Measurements from ENCODE around the gene ELOVL6.

Gene ELOVL6

GRCh38 chr4:110135076-110135475, 63.3 kb downstream of the ELOVL6 start:
- intact Hi-C loops (cut with DNase I), result no loop called here

GRCh38 chr4:110134269-110134869, 64.0 kb downstream of the ELOVL6 start:
- intact Hi-C loops (cut with DNase I), result no loop called here
- no peak for DNase-seq

More at GRCh38 chr4:110135076-110135475, 63.3 kb downstream of the ELOVL6 start:
- DNase-seq, result no peak

GRCh38 chr4:110132816-110133719, 65.3 kb downstream of the ELOVL6 start:
- no peak for DNase-seq
- intact Hi-C loops (cut with DNase I), result no loop called here

- intact Hi-C loops (cut with DNase I), result no loop called here
- no peak for DNase-seq
Measured at GRCh38 chr4:110131916-110132315, 66.5 kb downstream of the ELOVL6 start.

GRCh38 chr4:110130576-110131358, 67.6 kb downstream of the ELOVL6 start:
- intact Hi-C loops (cut with DNase I), result no loop called here
- DNase-seq, result no peak

- intact Hi-C loops (cut with DNase I), result no loop called here
- no peak for DNase-seq
Measured at GRCh38 chr4:110129544-110129943, 68.9 kb downstream of the ELOVL6 start.

- DNase-seq, result no peak
- intact Hi-C loops (cut with DNase I), result no loop called here
Measured at GRCh38 chr4:110128472-110128919, 69.9 kb downstream of the ELOVL6 start.

GRCh38 chr4:110128029-110128428, 70.4 kb downstream of the ELOVL6 start:
- DNase-seq, result no peak
- intact Hi-C loops (cut with DNase I), result no loop called here

GRCh38 chr4:110124711-110125110, 73.7 kb downstream of the ELOVL6 start:
- intact Hi-C loops (cut with DNase I), result no loop called here
- DNase-seq, result no peak

- intact Hi-C loops (cut with DNase I), result no loop called here
- DNase-seq, result no peak
Measured at GRCh38 chr4:110122201-110122600, 76.2 kb downstream of the ELOVL6 start.

GRCh38 chr4:110120506-110120905, 77.9 kb downstream of the ELOVL6 start:
- intact Hi-C loops (cut with DNase I), result no loop called here
- no peak for DNase-seq

GRCh38 chr4:110119880-110120279, 78.5 kb downstream of the ELOVL6 start:
- no peak for DNase-seq
- intact Hi-C loops (cut with DNase I), result no loop called here

GRCh38 chr4:110119337-110119736, 79.1 kb downstream of the ELOVL6 start:
- DNase-seq, result peak in 1 of 42 donors; percentile 6
- intact Hi-C loops (cut with DNase I), result no loop called here

- intact Hi-C loops (cut with DNase I), result no loop called here
- no peak for DNase-seq
Measured at GRCh38 chr4:110112056-110112455, 86.4 kb downstream of the ELOVL6 start.

GRCh38 chr4:110109455-110109854, 89.0 kb downstream of the ELOVL6 start:
- intact Hi-C loops (cut with DNase I), result no loop called here
- DNase-seq, result no peak

- intact Hi-C loops (cut with DNase I), result no loop called here
- DNase-seq, result no peak
Measured at GRCh38 chr4:110108960-110109359, 89.5 kb downstream of the ELOVL6 start.

- intact Hi-C loops (cut with DNase I), result no loop called here
- DNase-seq, result no peak
Measured at GRCh38 chr4:110108422-110108821, 90.0 kb downstream of the ELOVL6 start.

- DNase-seq, result no peak
- intact Hi-C loops (cut with DNase I), result no loop called here
Measured at GRCh38 chr4:110107866-110108265, 90.5 kb downstream of the ELOVL6 start.

GRCh38 chr4:110106931-110107296, 91.5 kb downstream of the ELOVL6 start:
- intact Hi-C loops (cut with DNase I), result no loop called here

GRCh38 chr4:110104661-110105060, 93.8 kb downstream of the ELOVL6 start:
- DNase-seq, result peak in 3 of 42 donors; percentile 10 to 33 (median 29)
- intact Hi-C loops (cut with DNase I), result no loop called here

More at GRCh38 chr4:110106931-110107296, 91.5 kb downstream of the ELOVL6 start:
- no peak for DNase-seq
